NT2/D1 (cell line): ENCODE measurements around the gene ABI3BP.

Experiments used
- YY1 ChIP-seq: IDR thresholded peaks from 2 replicates; pipeline ENCODE4 v1.6.1; 2011; ENCODE audit not compliant: insufficient read length, insufficient read depth
- ZNF274 ChIP-seq: IDR thresholded peaks from 2 replicates; pipeline ENCODE4 v1.6.1; 2011; ENCODE audit warnings: mild to moderate bottlenecking, low read depth, low read length

DNA sequence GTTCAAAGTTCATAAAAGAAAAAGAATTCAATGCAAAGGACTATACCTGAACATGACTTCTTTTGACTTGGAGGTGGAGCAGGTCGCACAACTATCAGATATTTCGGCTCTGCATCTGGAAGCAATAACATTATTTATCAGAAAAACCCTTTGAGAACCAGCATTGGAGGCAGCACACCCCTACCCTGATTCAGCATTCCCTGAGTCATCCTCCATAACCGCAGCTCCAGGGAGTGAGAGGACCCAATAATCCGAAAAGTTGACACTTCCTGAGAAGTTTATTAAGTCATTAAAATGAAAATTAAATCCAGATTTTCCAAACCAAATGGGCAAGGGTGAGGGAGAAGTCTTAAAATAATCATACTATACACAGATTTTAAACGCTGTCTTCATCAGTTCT, 90.6 kb downstream of the ABI3BP start:
- TF ChIP-seq YY1 (no peak), ZNF274 (no peak)
